ENCODE data around the gene MAGEA2.
"Not testable (repeated sequence)": the region's sequence is repeated elsewhere in the genome, so short reads cannot be mapped to it uniquely, and the experiment has no call there.

The MAGEA2 gene

DNA sequence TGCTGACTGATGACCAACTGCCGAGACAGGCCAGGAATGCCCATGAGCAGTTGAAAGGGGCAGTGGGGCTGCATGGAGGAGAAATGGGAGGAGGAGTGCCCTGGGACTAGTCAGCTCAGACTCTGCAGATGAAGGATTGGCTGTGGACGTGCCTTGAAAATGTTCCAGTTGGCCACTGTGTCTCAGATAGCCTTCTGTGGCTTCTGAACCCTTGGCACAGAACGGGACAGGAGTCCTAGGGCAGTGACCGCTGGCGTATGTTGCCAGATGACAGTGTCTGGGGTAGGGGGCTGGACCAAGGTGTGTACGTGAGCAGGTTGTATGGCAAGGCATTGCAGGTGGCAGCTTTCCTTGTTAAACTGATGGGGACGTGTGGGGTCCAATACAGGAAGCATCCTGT is 47.1 kb downstream of the MAGEA2 start:
- DNase-seq, result not testable (repeated sequence)

DNA sequence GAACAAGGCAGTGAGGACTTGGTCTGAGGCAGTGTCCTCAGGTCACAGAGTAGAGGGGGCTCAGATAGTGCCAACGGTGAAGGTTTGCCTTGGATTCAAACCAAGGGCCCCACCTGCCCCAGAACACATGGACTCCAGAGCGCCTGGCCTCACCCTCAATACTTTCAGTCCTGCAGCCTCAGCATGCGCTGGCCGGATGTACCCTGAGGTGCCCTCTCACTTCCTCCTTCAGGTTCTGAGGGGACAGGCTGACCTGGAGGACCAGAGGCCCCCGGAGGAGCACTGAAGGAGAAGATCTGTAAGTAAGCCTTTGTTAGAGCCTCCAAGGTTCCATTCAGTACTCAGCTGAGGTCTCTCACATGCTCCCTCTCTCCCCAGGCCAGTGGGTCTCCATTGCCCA is 53.3 kb downstream of the MAGEA2 start:
- not testable (repeated sequence) for DNase-seq

Data from NCI-H345 (cell line).